Activated CD8-positive, alpha-beta T cell treated with anti-CD3 and anti-CD28 coated beads for 36 hours (primary cell): ENCODE results near the gene BASP1. TPM values are rescaled to one million over a fixed set of nuclear protein-coding genes. Genes with fewer than 3 reads are reported as not detected.

ENCODE experiments used
- ATAC-seq: fragments of 200-7000 bp; cut with Tn5 transposase; one replicate; pipeline ENCODE4 v1.10.0; 2021; ENCODE audit warnings: mild to moderate bottlenecking, moderate library complexity
- CTCF ChIA-PET: fragments of 350-600 bp; sonication (Branson Sonifier 250); formaldehyde crosslinking; loops from one replicate; lab custom pipeline; 2021; ENCODE audit warnings: antibody characterized with exemption; lab: Charles Lee
- POLR2A ChIA-PET: fragments of 350-600 bp; sonication (Branson Sonifier 250); formaldehyde crosslinking; loops from one replicate; lab custom pipeline; 2021; ENCODE audit warnings: antibody characterized with exemption; lab: Charles Lee
- DNase-seq: peaks from one replicate; pipeline ENCODE4 v3.0.0-alpha.2; 2020
- H3K27ac Mint-ChIP-seq: one replicate; pipeline ENCODE4 v1.8.0; 2021; ENCODE audit warnings: mild to moderate bottlenecking, mixed read lengths
- H3K27me3 Mint-ChIP-seq: one replicate; pipeline ENCODE4 v1.8.0; 2021; ENCODE audit warnings: mixed read lengths
- H3K36me3 Mint-ChIP-seq: one replicate; pipeline ENCODE4 v1.8.0; 2021; ENCODE audit warnings: low read depth, mixed read lengths
- H3K4me1 Mint-ChIP-seq: one replicate; pipeline ENCODE4 v1.8.0; 2021; ENCODE audit warnings: low read depth, mixed read lengths
- H3K4me3 Mint-ChIP-seq: one replicate; pipeline ENCODE4 v1.8.0; 2021; ENCODE audit warnings: mild to moderate bottlenecking, moderate library complexity, mixed read lengths
- H3K9me3 Mint-ChIP-seq: one replicate; pipeline ENCODE4 v1.8.0; 2021; ENCODE audit warnings: mixed read lengths
- intact Hi-C: fragments of 100-400 bp; cut with micrococcal nuclease; formaldehyde crosslinking; loops from one replicate; pipeline ENCODE4 v1.10.0; 2022
- total RNA-seq, 2 experiments: library from RNA; stranded (reverse); gene quantifications; one replicate each; pipeline ENCODE4 v1.2.3, GENCODE V29; 2021
- TF ChIP-seq, protein P1 (sequence below): fragments of 200-600 bp; IDR thresholded peaks from one replicate; pipeline ENCODE4 v1.8.0; 2022; ENCODE audit warnings: antibody characterized with exemption, mild to moderate bottlenecking

Gene BASP1
- total RNA-seq, 2 experiments from 2014 or later = 0.18 to 0.47 TPM

GRCh38 chr5:17223367-17224185 lies 6.1 kb downstream of the BASP1 start:
- H3K36me3 Mint-ChIP-seq = peaks cover 2% of the 10 kb centered on the region
- H3K4me1 Mint-ChIP-seq = peaks cover 3% of the 10 kb centered on the region
- H3K27me3 Mint-ChIP-seq = peaks cover 35% of the 10 kb centered on the region

DNA sequence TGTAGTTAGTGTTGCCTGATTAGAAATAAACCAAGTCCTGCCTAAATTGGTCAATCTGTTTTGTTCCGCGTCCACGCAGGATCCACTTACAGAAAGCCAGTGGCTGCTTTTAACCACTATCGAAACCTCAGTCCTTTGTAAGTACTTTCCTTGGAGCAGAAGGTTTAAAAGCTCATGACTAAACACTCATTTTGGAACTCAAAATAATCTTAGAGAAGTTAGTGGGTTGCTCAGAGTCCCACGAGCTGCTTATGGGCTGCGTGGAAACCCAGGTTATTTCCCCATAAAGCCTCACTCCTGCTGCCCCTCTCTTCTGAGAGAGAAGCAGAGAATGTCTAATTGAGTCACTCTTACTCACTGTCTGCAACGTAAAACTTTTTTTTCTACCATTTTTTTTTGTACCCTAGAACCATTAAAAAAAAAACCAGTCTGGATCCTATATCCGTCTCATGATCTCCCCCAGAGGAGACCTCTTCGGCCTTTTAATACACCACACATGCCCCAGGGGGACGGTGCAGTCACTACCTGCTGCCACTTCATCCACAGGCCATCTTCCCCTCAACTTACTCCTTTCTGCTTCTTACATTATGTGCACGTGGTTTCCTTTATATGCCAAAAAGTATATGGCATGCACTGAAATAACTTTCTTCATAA lies 7.6 kb downstream of the BASP1 start:
- H3K27me3 Mint-ChIP-seq = peaks cover 23% of the 10 kb centered on the region
- H3K4me1 Mint-ChIP-seq = peaks cover 2% of the 10 kb centered on the region
- CTCF ChIA-PET = no interaction called here
- POLR2A ChIA-PET = no interaction called here
- H3K36me3 Mint-ChIP-seq = no peaks in the 10 kb centered on the region
- no peak for ATAC-seq
- no peak overlapping the region for H3K4me3 Mint-ChIP-seq
- intact Hi-C loops = no loop called here
- no peaks in the 10 kb centered on the region for H3K9me3 Mint-ChIP-seq
- H3K27ac Mint-ChIP-seq = no peak overlapping the region
- DNase-seq = no peak
- TF ChIP-seq, protein P1, sequence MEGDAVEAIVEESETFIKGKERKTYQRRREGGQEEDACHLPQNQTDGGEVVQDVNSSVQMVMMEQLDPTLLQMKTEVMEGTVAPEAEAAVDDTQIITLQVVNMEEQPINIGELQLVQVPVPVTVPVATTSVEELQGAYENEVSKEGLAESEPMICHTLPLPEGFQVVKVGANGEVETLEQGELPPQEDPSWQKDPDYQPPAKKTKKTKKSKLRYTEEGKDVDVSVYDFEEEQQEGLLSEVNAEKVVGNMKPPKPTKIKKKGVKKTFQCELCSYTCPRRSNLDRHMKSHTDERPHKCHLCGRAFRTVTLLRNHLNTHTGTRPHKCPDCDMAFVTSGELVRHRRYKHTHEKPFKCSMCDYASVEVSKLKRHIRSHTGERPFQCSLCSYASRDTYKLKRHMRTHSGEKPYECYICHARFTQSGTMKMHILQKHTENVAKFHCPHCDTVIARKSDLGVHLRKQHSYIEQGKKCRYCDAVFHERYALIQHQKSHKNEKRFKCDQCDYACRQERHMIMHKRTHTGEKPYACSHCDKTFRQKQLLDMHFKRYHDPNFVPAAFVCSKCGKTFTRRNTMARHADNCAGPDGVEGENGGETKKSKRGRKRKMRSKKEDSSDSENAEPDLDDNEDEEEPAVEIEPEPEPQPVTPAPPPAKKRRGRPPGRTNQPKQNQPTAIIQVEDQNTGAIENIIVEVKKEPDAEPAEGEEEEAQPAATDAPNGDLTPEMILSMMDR = no peak

More at GRCh38 chr5:17223367-17224185, 6.1 kb downstream of the BASP1 start:
- DNase-seq = no peak
- intact Hi-C loops = no loop called here
- TF ChIP-seq, protein P1 = no peak
- POLR2A ChIA-PET = no interaction called here
- H3K4me3 Mint-ChIP-seq = no peak overlapping the region
- H3K9me3 Mint-ChIP-seq = no peaks in the 10 kb centered on the region
- CTCF ChIA-PET = no interaction called here
- no peak for ATAC-seq
- no peak overlapping the region for H3K27ac Mint-ChIP-seq

DNA sequence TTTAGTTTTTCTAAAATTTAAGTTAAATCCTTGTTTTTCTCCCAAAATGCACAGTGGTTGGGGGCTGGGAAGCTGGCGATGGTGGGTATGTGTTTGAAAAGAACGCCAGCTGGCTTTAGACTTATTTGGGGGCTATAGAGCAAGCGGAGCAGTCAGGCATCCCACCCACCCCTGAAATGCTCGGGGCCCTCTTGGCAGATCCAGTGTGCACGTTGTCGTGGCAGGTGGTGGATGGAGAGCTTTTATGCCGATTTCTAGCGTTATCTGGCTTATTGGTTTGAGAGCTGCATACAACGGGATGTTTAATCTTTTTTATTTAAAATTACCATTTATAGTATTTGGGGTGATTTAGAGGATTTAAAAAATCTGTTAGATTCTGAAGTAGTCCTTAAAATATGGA lies 8.1 kb downstream of the BASP1 start:
- no peaks in the 10 kb centered on the region for H3K36me3 Mint-ChIP-seq
- H3K9me3 Mint-ChIP-seq = no peaks in the 10 kb centered on the region
- no peak overlapping the region for H3K27ac Mint-ChIP-seq
- intact Hi-C loops = no loop called here
- DNase-seq (no peak), ATAC-seq (no peak)
- TF ChIP-seq, protein P1 = no peak
- ChIA-PET CTCF (interaction anchor here (1.2 kb wide), 1 partner anchor 9 kb away, joined by 5 read pairs; no protein-coding TSS in a partner anchor), POLR2A (no interaction called here)
- no peak overlapping the region for H3K4me3 Mint-ChIP-seq
- peaks cover 2% of the 10 kb centered on the region for H3K4me1 Mint-ChIP-seq
- peaks cover 21% of the 10 kb centered on the region for H3K27me3 Mint-ChIP-seq

GRCh38 chr5:17227868-17228267 lies 10.4 kb downstream of the BASP1 start:
- H3K4me1 Mint-ChIP-seq = peaks cover 2% of the 10 kb centered on the region
- no peaks in the 10 kb centered on the region for H3K9me3 Mint-ChIP-seq
- no peaks in the 10 kb centered on the region for H3K36me3 Mint-ChIP-seq
- no peak overlapping the region for H3K4me3 Mint-ChIP-seq
- no peak overlapping the region for H3K27ac Mint-ChIP-seq
- ATAC-seq (no peak), DNase-seq (no peak)
- ChIA-PET CTCF (interaction anchor here (1.2 kb wide), 1 partner anchor 11 kb away, joined by 3 read pairs; no protein-coding TSS in a partner anchor), POLR2A (no interaction called here)
- intact Hi-C loops = no loop called here
- H3K27me3 Mint-ChIP-seq = peaks cover 16% of the 10 kb centered on the region
- TF ChIP-seq, protein P1 = no peak

- TF ChIP-seq, protein P1 = no peak
- intact Hi-C loops = no loop called here
- H3K36me3 Mint-ChIP-seq = no peaks in the 10 kb centered on the region
- no peak overlapping the region for H3K27ac Mint-ChIP-seq
- H3K4me3 Mint-ChIP-seq = no peak overlapping the region
- ChIA-PET CTCF (no interaction called here), POLR2A (no interaction called here)
- H3K4me1 Mint-ChIP-seq = peaks cover 2% of the 10 kb centered on the region
- no peaks in the 10 kb centered on the region for H3K9me3 Mint-ChIP-seq
- DNase-seq (no peak), ATAC-seq (no peak)
- H3K27me3 Mint-ChIP-seq = peaks cover 11% of the 10 kb centered on the region
Observed at GRCh38 chr5:17228821-17229291, 11.4 kb downstream of the BASP1 start.
